ENCODE data around the gene ADAM23.

Gene ADAM23

GRCh38 chr2:206477296-206477695, 34.0 kb downstream of the ADAM23 start:
- H3K27me3 ChIP-seq (ENCODE audit: control insufficient read depth, insufficient read depth, low read length): no peaks in the 10 kb centered on the region
- H3K27ac ChIP-seq (ENCODE audit: low read depth, low read length): no peak overlapping the region
- H3K4me1 ChIP-seq (ENCODE audit: control insufficient read depth, insufficient read depth, low read length): peaks cover 9% of the 10 kb centered on the region; the same call in 1 of the 2 replicates
- peaks cover 5% of the 10 kb centered on the region; the same call in 1 of the 2 replicates for H3K9me3 ChIP-seq (ENCODE audit: control insufficient read depth, insufficient read depth, low read length)
- no peak overlapping the region for H3K4me3 ChIP-seq (ENCODE audit: low read depth, low read length)
- no peaks in the 10 kb centered on the region for H3K36me3 ChIP-seq (ENCODE audit: control insufficient read depth, insufficient read depth, low read length)
- H3K9ac ChIP-seq (ENCODE audit: low read depth, low read length): no peak overlapping the region

GRCh38 chr2:206478340-206478739, 35.0 kb downstream of the ADAM23 start:
- Histone ChIP-seq H3K4me3 (ENCODE audit: low read depth, low read length) (no peak overlapping the region), H3K9ac (ENCODE audit: low read depth, low read length) (no peak overlapping the region), H3K27ac (ENCODE audit: low read depth, low read length) (no peak overlapping the region), H3K9me3 (ENCODE audit: control insufficient read depth, insufficient read depth, low read length) (peaks cover 5% of the 10 kb centered on the region; the same call in 1 of the 2 replicates), H3K4me1 (ENCODE audit: control insufficient read depth, insufficient read depth, low read length) (peaks cover 9% of the 10 kb centered on the region; the same call in 1 of the 2 replicates), H3K27me3 (ENCODE audit: control insufficient read depth, insufficient read depth, low read length) (no peaks in the 10 kb centered on the region), H3K36me3 (ENCODE audit: control insufficient read depth, insufficient read depth, low read length) (peaks cover 2% of the 10 kb centered on the region; the same call in 1 of the 2 replicates)

- Histone ChIP-seq H3K9me3 (ENCODE audit: control insufficient read depth, insufficient read depth, low read length) (peaks cover 5% of the 10 kb centered on the region; the same call in 1 of the 2 replicates), H3K9ac (ENCODE audit: low read depth, low read length) (no peak overlapping the region), H3K4me1 (ENCODE audit: control insufficient read depth, insufficient read depth, low read length) (peaks cover 9% of the 10 kb centered on the region; the same call in 1 of the 2 replicates), H3K4me3 (ENCODE audit: low read depth, low read length) (no peak overlapping the region), H3K27ac (ENCODE audit: low read depth, low read length) (no peak overlapping the region), H3K36me3 (ENCODE audit: control insufficient read depth, insufficient read depth, low read length) (peaks cover 2% of the 10 kb centered on the region; the same call in 1 of the 2 replicates), H3K27me3 (ENCODE audit: control insufficient read depth, insufficient read depth, low read length) (no peaks in the 10 kb centered on the region)
These were observed 36.8 kb downstream of the ADAM23 start for GRCh38 chr2:206480161-206480560.

- Histone ChIP-seq H3K4me1 (ENCODE audit: control insufficient read depth, insufficient read depth, low read length) (peaks cover 9% of the 10 kb centered on the region; the same call in 1 of the 2 replicates), H3K36me3 (ENCODE audit: control insufficient read depth, insufficient read depth, low read length) (peaks cover 2% of the 10 kb centered on the region; the same call in 1 of the 2 replicates), H3K27ac (ENCODE audit: low read depth, low read length) (no peak overlapping the region), H3K9me3 (ENCODE audit: control insufficient read depth, insufficient read depth, low read length) (peaks cover 5% of the 10 kb centered on the region; the same call in 1 of the 2 replicates), H3K27me3 (ENCODE audit: control insufficient read depth, insufficient read depth, low read length) (no peaks in the 10 kb centered on the region), H3K9ac (ENCODE audit: low read depth, low read length) (no peak overlapping the region), H3K4me3 (ENCODE audit: low read depth, low read length) (no peak overlapping the region)
These were observed 37.3 kb downstream of the ADAM23 start for GRCh38 chr2:206480620-206481019.

- H3K4me3 ChIP-seq (ENCODE audit: low read depth, low read length): no peak overlapping the region
- H3K4me1 ChIP-seq (ENCODE audit: control insufficient read depth, insufficient read depth, low read length): peaks cover 9% of the 10 kb centered on the region; the same call in 1 of the 2 replicates
- peaks cover 2% of the 10 kb centered on the region; the same call in 1 of the 2 replicates for H3K9me3 ChIP-seq (ENCODE audit: control insufficient read depth, insufficient read depth, low read length)
These were observed 37.7 kb downstream of the ADAM23 start for GRCh38 chr2:206481056-206481455.

GRCh38 chr2:206482123-206482522, 38.8 kb downstream of the ADAM23 start:
- Histone ChIP-seq H3K9me3 (ENCODE audit: control insufficient read depth, insufficient read depth, low read length) (no peaks in the 10 kb centered on the region), H3K36me3 (ENCODE audit: control insufficient read depth, insufficient read depth, low read length) (peaks cover 2% of the 10 kb centered on the region; the same call in 1 of the 2 replicates), H3K9ac (ENCODE audit: low read depth, low read length) (no peak overlapping the region), H3K4me3 (ENCODE audit: low read depth, low read length) (no peak overlapping the region), H3K27me3 (ENCODE audit: control insufficient read depth, insufficient read depth, low read length) (no peaks in the 10 kb centered on the region), H3K4me1 (ENCODE audit: control insufficient read depth, insufficient read depth, low read length) (peaks cover 9% of the 10 kb centered on the region; the same call in 1 of the 2 replicates), H3K27ac (ENCODE audit: low read depth, low read length) (no peak overlapping the region)

More at GRCh38 chr2:206481056-206481455, 37.7 kb downstream of the ADAM23 start:
- Histone ChIP-seq H3K9ac (ENCODE audit: low read depth, low read length) (no peak overlapping the region), H3K27me3 (ENCODE audit: control insufficient read depth, insufficient read depth, low read length) (no peaks in the 10 kb centered on the region), H3K36me3 (ENCODE audit: control insufficient read depth, insufficient read depth, low read length) (peaks cover 2% of the 10 kb centered on the region; the same call in 1 of the 2 replicates), H3K27ac (ENCODE audit: low read depth, low read length) (no peak overlapping the region)

- Histone ChIP-seq H3K9me3 (ENCODE audit: control insufficient read depth, insufficient read depth, low read length) (no peaks in the 10 kb centered on the region), H3K27ac (ENCODE audit: low read depth, low read length) (no peak overlapping the region)
These were observed 39.3 kb downstream of the ADAM23 start for GRCh38 chr2:206482633-206483032.

GRCh38 chr2:206488053-206488452, 44.7 kb downstream of the ADAM23 start:
- H3K27ac ChIP-seq (ENCODE audit: low read depth, low read length): no peak overlapping the region

More at GRCh38 chr2:206482633-206483032, 39.3 kb downstream of the ADAM23 start:
- no peak overlapping the region for H3K9ac ChIP-seq (ENCODE audit: low read depth, low read length)
- H3K36me3 ChIP-seq (ENCODE audit: control insufficient read depth, insufficient read depth, low read length): peaks cover 2% of the 10 kb centered on the region; the same call in 1 of the 2 replicates
- peaks cover 9% of the 10 kb centered on the region; the same call in 1 of the 2 replicates for H3K4me1 ChIP-seq (ENCODE audit: control insufficient read depth, insufficient read depth, low read length)
- H3K27me3 ChIP-seq (ENCODE audit: control insufficient read depth, insufficient read depth, low read length): no peaks in the 10 kb centered on the region
- H3K4me3 ChIP-seq (ENCODE audit: low read depth, low read length): no peak overlapping the region

GRCh38 chr2:206488623-206489022, 45.3 kb downstream of the ADAM23 start:
- Histone ChIP-seq H3K27me3 (ENCODE audit: control insufficient read depth, insufficient read depth, low read length) (no peaks in the 10 kb centered on the region), H3K9ac (ENCODE audit: low read depth, low read length) (no peak overlapping the region), H3K4me1 (ENCODE audit: control insufficient read depth, insufficient read depth, low read length) (no peaks in the 10 kb centered on the region), H3K4me3 (ENCODE audit: low read depth, low read length) (no peak overlapping the region), H3K36me3 (ENCODE audit: control insufficient read depth, insufficient read depth, low read length) (no peaks in the 10 kb centered on the region), H3K9me3 (ENCODE audit: control insufficient read depth, insufficient read depth, low read length) (no peaks in the 10 kb centered on the region), H3K27ac (ENCODE audit: low read depth, low read length) (no peak overlapping the region)

More at GRCh38 chr2:206488053-206488452, 44.7 kb downstream of the ADAM23 start:
- Histone ChIP-seq H3K9me3 (ENCODE audit: control insufficient read depth, insufficient read depth, low read length) (no peaks in the 10 kb centered on the region), H3K36me3 (ENCODE audit: control insufficient read depth, insufficient read depth, low read length) (no peaks in the 10 kb centered on the region), H3K4me3 (ENCODE audit: low read depth, low read length) (no peak overlapping the region), H3K9ac (ENCODE audit: low read depth, low read length) (no peak overlapping the region), H3K27me3 (ENCODE audit: control insufficient read depth, insufficient read depth, low read length) (no peaks in the 10 kb centered on the region), H3K4me1 (ENCODE audit: control insufficient read depth, insufficient read depth, low read length) (no peaks in the 10 kb centered on the region)

- H3K27me3 ChIP-seq (ENCODE audit: control insufficient read depth, insufficient read depth, low read length): no peaks in the 10 kb centered on the region
- no peaks in the 10 kb centered on the region for H3K4me1 ChIP-seq (ENCODE audit: control insufficient read depth, insufficient read depth, low read length)
- no peak overlapping the region for H3K4me3 ChIP-seq (ENCODE audit: low read depth, low read length)
- H3K9me3 ChIP-seq (ENCODE audit: control insufficient read depth, insufficient read depth, low read length): no peaks in the 10 kb centered on the region
- H3K27ac ChIP-seq (ENCODE audit: low read depth, low read length): no peak overlapping the region
- H3K9ac ChIP-seq (ENCODE audit: low read depth, low read length): no peak overlapping the region
- no peaks in the 10 kb centered on the region for H3K36me3 ChIP-seq (ENCODE audit: control insufficient read depth, insufficient read depth, low read length)
These were observed 50.7 kb downstream of the ADAM23 start for GRCh38 chr2:206494061-206494460.

GRCh38 chr2:206502729-206503128, 59.4 kb downstream of the ADAM23 start:
- Histone ChIP-seq H3K27me3 (ENCODE audit: control insufficient read depth, insufficient read depth, low read length) (no peaks in the 10 kb centered on the region), H3K27ac (ENCODE audit: low read depth, low read length) (no peak overlapping the region), H3K9me3 (ENCODE audit: control insufficient read depth, insufficient read depth, low read length) (no peaks in the 10 kb centered on the region), H3K9ac (ENCODE audit: low read depth, low read length) (no peak overlapping the region), H3K4me3 (ENCODE audit: low read depth, low read length) (no peak overlapping the region), H3K4me1 (ENCODE audit: control insufficient read depth, insufficient read depth, low read length) (no peaks in the 10 kb centered on the region), H3K36me3 (ENCODE audit: control insufficient read depth, insufficient read depth, low read length) (no peaks in the 10 kb centered on the region)

Measured in HUES48 (cell line).